ENCODE results near the gene BRD3OS.

The BRD3OS gene

DNA sequence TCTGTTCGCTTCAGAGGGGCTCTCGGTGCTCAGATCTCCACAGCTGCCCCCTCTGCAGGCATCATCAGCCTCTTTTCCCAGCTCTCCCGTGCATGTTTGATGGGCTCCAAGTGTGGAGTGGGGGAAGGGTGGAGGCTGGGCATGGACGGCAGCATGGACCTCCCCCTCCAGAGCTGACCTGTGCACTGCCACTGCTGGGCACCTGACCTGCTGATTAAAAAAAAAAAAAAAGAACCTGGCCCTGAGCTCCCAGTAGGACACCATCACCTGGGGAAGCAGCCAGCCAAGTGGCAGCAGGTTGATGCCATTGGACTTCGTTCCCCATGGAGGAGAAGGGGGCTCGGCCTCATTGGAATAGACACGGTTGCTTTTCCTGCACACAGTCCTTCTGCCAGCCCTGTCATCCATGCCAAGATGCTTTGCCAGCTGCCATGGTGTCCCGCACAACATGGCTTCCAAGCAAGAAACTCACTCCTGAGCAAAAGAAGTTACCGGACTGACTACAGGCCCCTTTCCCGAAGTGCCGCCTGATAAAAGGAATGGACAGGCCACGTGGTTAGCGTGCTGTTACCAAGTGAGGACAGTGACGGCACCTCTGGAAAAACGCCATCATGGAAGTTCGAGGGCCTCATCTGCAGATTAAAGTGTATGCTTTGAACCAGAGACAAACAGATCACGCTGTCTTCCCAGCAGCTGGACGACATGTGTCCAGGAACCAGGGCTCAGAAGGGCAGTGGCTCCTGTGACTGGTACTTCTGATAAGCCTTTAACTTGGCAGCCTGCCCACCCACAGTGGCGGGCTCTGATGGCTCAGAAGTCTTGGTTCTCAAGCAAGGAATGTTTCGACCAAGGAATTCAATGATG lies 14.7 kb upstream of the BRD3OS start:
- TF ChIP-seq CTCF (IDR thresholded peaks at IDR 0.05; ENCODE audit: insufficient read depth, low read depth, low read length, missing control alignments): no peak
- H3K4me3 ChIP-seq (ENCODE audit: low read length): no peak overlapping the region
- DNase-seq (ENCODE audit: low read depth): no peak

- H3K4me3 ChIP-seq (ENCODE audit: low read length): no peak overlapping the region
- no peak for TF ChIP-seq CTCF (IDR thresholded peaks at IDR 0.05; ENCODE audit: insufficient read depth, low read depth, low read length, missing control alignments)
- DNase-seq (ENCODE audit: low read depth): no peak
Measured at GRCh38 chr9:134011401-134011800, 13.9 kb upstream of the BRD3OS start.

GRCh38 chr9:134014946-134015345 lies 10.3 kb upstream of the BRD3OS start:
- TF ChIP-seq CTCF (IDR thresholded peaks at IDR 0.05; ENCODE audit: insufficient read depth, low read depth, low read length, missing control alignments): no peak
- DNase-seq (ENCODE audit: low read depth): peak; percentile 63
- no peak overlapping the region for H3K4me3 ChIP-seq (ENCODE audit: low read length)

DNA sequence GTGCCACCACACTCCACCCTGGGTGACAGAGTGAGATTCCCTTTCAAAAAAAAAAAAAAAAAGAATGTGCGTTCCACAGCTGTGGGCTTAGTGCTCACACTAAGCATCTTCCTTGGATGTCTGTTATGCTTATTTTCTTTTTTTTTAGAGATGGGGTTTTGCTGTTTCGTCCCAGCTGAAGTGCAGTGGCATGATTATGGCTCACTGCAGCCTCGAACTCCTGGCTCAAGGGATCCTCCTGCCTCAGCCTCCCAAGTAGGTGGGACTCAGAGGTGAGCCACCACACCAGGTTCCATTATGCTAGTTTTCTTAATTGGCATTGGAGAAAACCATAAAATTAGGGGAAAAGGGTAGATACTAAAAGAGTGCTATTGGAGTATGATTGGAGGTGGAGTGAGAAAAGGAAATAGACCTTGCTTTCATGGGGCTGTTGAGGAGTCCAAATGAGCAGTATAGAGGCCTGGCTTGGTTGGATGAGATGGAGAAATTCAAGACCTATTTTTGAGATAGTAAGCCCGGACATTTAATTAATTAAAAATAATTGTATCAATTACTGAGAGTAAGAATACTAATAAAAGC lies 978 bp upstream of the BRD3OS start:
- DNase-seq (ENCODE audit: low read depth): no peak
- peak overlapping the region; percentile 38 for H3K4me3 ChIP-seq (ENCODE audit: low read length)
- TF ChIP-seq CTCF (IDR thresholded peaks at IDR 0.05; ENCODE audit: insufficient read depth, low read depth, low read length, missing control alignments): no peak

DNA sequence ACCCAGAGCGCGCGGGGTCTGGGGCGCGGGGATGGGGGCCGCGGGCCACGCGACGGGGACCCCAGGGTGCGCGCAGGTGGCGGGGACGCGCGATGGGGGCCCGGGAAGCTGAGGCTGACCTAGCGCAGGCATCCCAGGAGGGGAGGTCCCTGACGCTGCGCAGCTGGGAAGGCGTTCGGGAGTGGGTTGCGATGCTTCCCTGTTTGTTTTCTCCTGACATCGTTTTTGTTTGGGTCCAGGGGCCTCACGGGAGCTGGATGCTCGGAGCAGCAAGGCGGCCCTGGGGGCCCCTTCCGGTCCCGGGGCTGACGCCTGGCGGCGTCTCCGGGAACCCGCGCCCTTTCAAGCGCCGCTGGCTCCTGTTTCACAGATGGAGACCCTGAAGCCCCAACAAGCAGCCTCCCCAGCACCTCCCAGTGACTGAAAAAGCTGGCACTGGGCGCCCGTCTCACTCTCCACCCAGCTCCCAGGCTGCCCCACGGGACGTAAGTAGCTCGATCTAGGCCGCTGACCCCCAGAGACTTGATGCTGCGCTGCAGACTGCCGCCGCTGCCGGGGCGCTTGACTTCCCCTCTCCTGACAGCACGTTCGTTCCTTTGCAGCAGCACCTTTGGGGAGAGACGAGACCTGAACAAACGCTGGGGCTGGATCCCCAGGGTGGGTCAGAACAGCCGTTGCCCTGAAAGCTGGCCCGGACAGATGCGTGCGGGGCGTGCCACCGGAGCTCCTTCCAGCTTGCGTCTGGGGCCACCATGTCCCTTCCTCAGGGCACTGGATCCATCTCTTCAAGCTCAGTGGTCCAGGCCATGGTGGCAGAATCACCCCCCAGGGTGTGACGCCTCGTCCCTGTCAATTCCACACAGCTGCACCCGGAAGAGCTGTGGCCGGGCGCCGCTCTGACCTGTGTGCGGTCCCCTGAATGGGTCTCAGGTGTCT lies 593 bp downstream of the BRD3OS start:
- peak overlapping the region; percentile 75 for H3K4me3 ChIP-seq (ENCODE audit: low read length)
- DNase-seq (ENCODE audit: low read depth): peak; percentile 32
- TF ChIP-seq CTCF (IDR thresholded peaks at IDR 0.05; ENCODE audit: insufficient read depth, low read depth, low read length, missing control alignments): no peak

DNA sequence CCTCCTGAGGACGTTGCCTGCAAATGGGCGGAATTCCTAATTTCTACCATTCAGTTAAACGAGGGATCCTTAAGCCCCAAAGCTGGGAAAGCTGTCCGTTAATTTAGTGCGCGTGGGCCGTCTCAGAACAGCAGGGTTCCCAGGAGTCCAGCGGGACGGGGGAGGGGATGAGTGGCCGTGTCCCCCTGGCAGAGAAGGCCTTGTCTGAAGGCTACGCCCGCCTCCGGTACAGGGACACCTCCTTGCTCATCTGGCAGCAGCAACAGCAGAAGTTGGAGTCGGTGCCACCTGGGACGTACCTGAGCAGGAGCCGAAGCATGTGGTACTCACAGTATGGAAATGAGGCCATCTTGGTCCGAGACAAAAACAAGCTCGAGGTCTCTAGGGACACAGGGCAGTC lies 1.3 kb downstream of the BRD3OS start:
- TF ChIP-seq CTCF (IDR thresholded peaks at IDR 0.05; ENCODE audit: insufficient read depth, low read depth, low read length, missing control alignments): no peak

More for the DNA sequence above, 1.3 kb downstream of the BRD3OS start:
- DNase-seq (ENCODE audit: low read depth): no peak
- H3K4me3 ChIP-seq (ENCODE audit: low read length): no peak overlapping the region

Data from epithelial cell of esophagus (primary cell).